Keratinocyte (primary cell): ENCODE measurements around the gene CLEC4C. TPM values are rescaled to one million over a fixed set of nuclear protein-coding genes. Genes with fewer than 3 reads are reported as not detected.
"Not testable (repeated sequence)": the region's sequence is repeated elsewhere in the genome, so short reads cannot be mapped to it uniquely, and the experiment has no call there.

Experiments used
- DNase-seq: peaks from one replicate; pipeline ENCODE4 v3.0.0-alpha.2; 2011; ENCODE audit warnings: low read depth, missing footprints, low spot score
- FAIRE-seq: peaks from 2 replicates; lab custom pipeline; 2011; peaks lifted over from hg19 to GRCh38; lab: Jason Lieb, UNC
- H2AFZ ChIP-seq: 2 replicates; pipeline ENCODE4 v1.6.0; 2012; ENCODE audit warnings: low read length, control low read depth, inconsistent platforms; ENCODE audit not compliant: control insufficient read depth
- H3K27ac ChIP-seq: 2 replicates; pipeline ENCODE4 v1.5.1; 2011; ENCODE audit warnings: low read length; ENCODE audit not compliant: control insufficient read depth, insufficient read depth
- H3K27me3 ChIP-seq: 3 replicates; pipeline ENCODE4 v1.6.0; 2011; ENCODE audit warnings: low read length; ENCODE audit not compliant: control insufficient read depth, insufficient read depth; ENCODE audit errors: extremely low read depth
- H3K36me3 ChIP-seq, 2 experiments: 2 replicates in 1 of 2; 3 replicates in 1 of 2; pipeline ENCODE4 v1.5.1; 2011; ENCODE audit warnings: low read length in 2 of 2, mild to moderate bottlenecking in 1 of 2; ENCODE audit not compliant: control insufficient read depth in 2 of 2, insufficient read depth in 2 of 2; ENCODE audit errors: extremely low read depth in 1 of 2
- H3K4me1 ChIP-seq: 3 replicates; pipeline ENCODE4 v1.5.1; 2011; ENCODE audit warnings: low read length; ENCODE audit not compliant: control insufficient read depth, insufficient read depth; ENCODE audit errors: extremely low read depth
- H3K4me2 ChIP-seq: 3 replicates; pipeline ENCODE4 v1.6.0; 2011; ENCODE audit warnings: low read depth, low read length; ENCODE audit not compliant: control insufficient read depth, insufficient read depth; ENCODE audit errors: extremely low read depth
- H3K4me3 ChIP-seq, 3 experiments: fragments of 200-600 bp in 1 of 3; sonication (generic) in 1 of 3; 2 replicates in 2 of 3; 3 replicates in 1 of 3; pipeline ENCODE4 v1.5.1; 2011 to 2016; ENCODE audit warnings: low read length in 3 of 3, mild to moderate bottlenecking in 3 of 3, control low read depth in 2 of 3, inconsistent platforms in 1 of 3, low read depth in 1 of 3, mixed read lengths in 1 of 3, mixed run types in 1 of 3, moderate library complexity in 1 of 3; ENCODE audit not compliant: control insufficient read depth in 2 of 3, insufficient read depth in 2 of 3; ENCODE audit errors: extremely low read depth in 1 of 3
- H3K79me2 ChIP-seq: 2 replicates; pipeline ENCODE4 v1.6.0; 2012; ENCODE audit warnings: low read length; ENCODE audit not compliant: control insufficient read depth, insufficient read depth
- H3K9ac ChIP-seq: 3 replicates; pipeline ENCODE4 v1.6.0; 2011; ENCODE audit warnings: low read length; ENCODE audit not compliant: control insufficient read depth, insufficient read depth; ENCODE audit errors: extremely low read depth
- H3K9me1 ChIP-seq: 3 replicates; pipeline ENCODE4 v1.6.0; 2011; ENCODE audit warnings: low read length; ENCODE audit not compliant: control insufficient read depth, insufficient read depth; ENCODE audit errors: extremely low read depth
- H3K9me3 ChIP-seq: 2 replicates; pipeline ENCODE4 v1.5.1; 2012; ENCODE audit warnings: low read depth, low read length; ENCODE audit not compliant: control insufficient read depth
- H4K20me1 ChIP-seq: 3 replicates; pipeline ENCODE4 v1.6.0; 2011; ENCODE audit warnings: low read length; ENCODE audit not compliant: control insufficient read depth, insufficient read depth; ENCODE audit errors: extremely low read depth
- CTCF ChIP-seq, 3 experiments: IDR thresholded peaks in 1 of 3; conservative IDR thresholded peaks in 1 of 3; optimal IDR thresholded peaks in 1 of 3; 2 replicates in 2 of 3; 3 replicates in 1 of 3; pipeline versions ENCODE3 to v1.5.1; 2011; ENCODE audit warnings: low read length in 3 of 3, mild to moderate bottlenecking in 3 of 3, moderate library complexity in 2 of 3, control low read depth in 1 of 3, inconsistent platforms in 1 of 3; ENCODE audit not compliant: insufficient read depth in 2 of 3; ENCODE audit errors: extremely low read depth in 1 of 3
- EZH2 ChIP-seq: IDR thresholded peaks from one replicate; pipeline ENCODE4 v1.6.1; 2012; ENCODE audit warnings: inconsistent platforms, mild to moderate bottlenecking, low read length, moderate library complexity
- dilution Hi-C: fragments of 300-500 bp; cut with MboI; formaldehyde crosslinking; loops from one replicate; pipeline ENCODE4 v1.7.0; 2020; ENCODE audit warnings: low sequenced_read_pairs; ENCODE audit not compliant: extremely low pct_ligation_motif_present
- polyA plus RNA-seq, 5 experiments: library from polyadenylated mRNA; depleted of rRNA in 3 of 5; stranded (reverse) in 3 of 5; stranded (forward) in 1 of 5; unstranded in 1 of 5; fragments of >200 nt; gene quantifications; 1 replicate in 1 of 5; 2 replicates in 3 of 5; 3 replicates in 1 of 5; pipeline versions ENCODE4 v1.2.1 to v1.2.3, GENCODE V29; 2011 to 2012; ENCODE audit warnings: missing spikeins in 2 of 5, low read depth in 1 of 5, low replicate concordance in 1 of 5

The CLEC4C gene
- polyA plus RNA-seq, 1 donor (not counting 4 experiments of a cell fraction or from before 2014, with no cell fraction given) = not detected

GRCh38 chr12:7751941-7752922 is 5.1 kb upstream of the CLEC4C start:
- H3K9me3 ChIP-seq, H3K9ac ChIP-seq, H3K27me3 ChIP-seq, dilution Hi-C loops, H2AFZ ChIP-seq, H4K20me1 ChIP-seq, H3K36me3 ChIP-seq, H3K4me1 ChIP-seq, H3K4me3 ChIP-seq, H3K9me1 ChIP-seq, H3K4me2 ChIP-seq, H3K27ac ChIP-seq, DNase-seq, H3K79me2 ChIP-seq, FAIRE-seq: not testable (repeated sequence)

GRCh38 chr12:7751394-7751793 is 4.2 kb upstream of the CLEC4C start:
- H3K4me3 ChIP-seq = no peak overlapping the region
- no peak for DNase-seq
- no peaks in the 10 kb centered on the region for H3K36me3 ChIP-seq
- H4K20me1 ChIP-seq = no peaks in the 10 kb centered on the region
- no peak overlapping the region for H2AFZ ChIP-seq
- no peak overlapping the region for H3K4me2 ChIP-seq
- H3K9me3 ChIP-seq = no peaks in the 10 kb centered on the region
- no peaks in the 10 kb centered on the region for H3K79me2 ChIP-seq
- dilution Hi-C loops = no loop called here
- no peak overlapping the region for H3K9ac ChIP-seq
- H3K4me1 ChIP-seq = no peaks in the 10 kb centered on the region
- TF ChIP-seq EZH2 (no peak), CTCF (optimal IDR thresholded peaks at IDR 0.05 in 1 of 3, IDR thresholded peaks at IDR 0.05 in 1 of 3, conservative IDR thresholded peaks at IDR 0.05 in 1 of 3; ENCODE audit: extremely low read depth in 1 of 3, insufficient read depth in 2 of 3, low read length in 3 of 3) (no peak)
- H3K9me1 ChIP-seq = no peaks in the 10 kb centered on the region
- FAIRE-seq = no peak
- H3K27ac ChIP-seq = no peak overlapping the region
- no peaks in the 10 kb centered on the region for H3K27me3 ChIP-seq
